CD4-positive, alpha-beta T cell (primary cell): ENCODE measurements around the gene THTPA. TPM values are rescaled to one million over a fixed set of nuclear protein-coding genes. Genes with fewer than 3 reads are reported as not detected.

ENCODE experiments used
- ATAC-seq: fragments of 200-7000 bp; cut with Tn5 transposase; one replicate; pipeline ENCODE4 v1.10.0; 2022; ENCODE audit warnings: mild to moderate bottlenecking; ENCODE audit not compliant: poor library complexity
- CTCF ChIA-PET: fragments of 350-600 bp; sonication (Branson Sonifier 250); formaldehyde crosslinking; loops from one replicate; lab custom pipeline; 2021; ENCODE audit warnings: antibody characterized with exemption, inconsistent platforms; lab: Charles Lee
- POLR2A ChIA-PET: fragments of 350-600 bp; sonication (Branson Sonifier 250); formaldehyde crosslinking; loops from one replicate; lab custom pipeline; 2021; ENCODE audit warnings: antibody characterized with exemption, inconsistent platforms; lab: Charles Lee
- DNase-seq, 14 experiments: peaks; one replicate each; pipeline ENCODE4 v3.0.0-alpha.2; 2013 to 2020; ENCODE audit warnings: mixed read lengths in 2 of 14
- H3K27ac ChIP-seq, 2 donors: one replicate each; pipeline versions ENCODE4 v1.5.1 to v1.7.0; 2013; ENCODE audit warnings: low read length in 2 of 2, low read depth in 1 of 2, mild to moderate bottlenecking in 1 of 2
- H3K27me3 ChIP-seq, 2 experiments: 1 replicate in 1 of 2; 2 replicates in 1 of 2; pipeline versions ENCODE4 v1.6.1 to v1.7.0; 2013; ENCODE audit warnings: low read length in 2 of 2, control low read depth in 1 of 2, mild to moderate bottlenecking in 1 of 2, moderate library complexity in 1 of 2; ENCODE audit not compliant: insufficient read depth in 2 of 2, control insufficient read depth in 1 of 2
- H3K36me3 ChIP-seq: one replicate; pipeline ENCODE4 v1.6.1; 2013; ENCODE audit warnings: low read length, control low read depth; ENCODE audit not compliant: insufficient read depth
- H3K4me1 ChIP-seq: one replicate; pipeline ENCODE4 v1.6.1; 2013; ENCODE audit warnings: low read length, control low read depth; ENCODE audit not compliant: insufficient read depth
- H3K4me3 ChIP-seq: one replicate; pipeline ENCODE4 v1.5.1; 2013; ENCODE audit warnings: mild to moderate bottlenecking, low read length, moderate library complexity
- H3K9me3 ChIP-seq, 2 experiments: 1 replicate in 1 of 2; 2 replicates in 1 of 2; pipeline versions ENCODE4 v1.6.1 to v1.7.0; 2013; ENCODE audit warnings: low read length in 2 of 2, mild to moderate bottlenecking in 2 of 2, control low read depth in 1 of 2, moderate library complexity in 1 of 2; ENCODE audit not compliant: control insufficient read depth in 1 of 2, insufficient read depth in 1 of 2
- H3K27ac Mint-ChIP-seq: one replicate; pipeline ENCODE4 v1.8.0; 2020; ENCODE audit warnings: mixed read lengths
- H3K27me3 Mint-ChIP-seq: one replicate; pipeline ENCODE4 v1.8.0; 2021; ENCODE audit warnings: mixed read lengths
- H3K36me3 Mint-ChIP-seq: one replicate; pipeline ENCODE4 v1.8.0; 2021; ENCODE audit warnings: low read depth, mixed read lengths
- H3K4me1 Mint-ChIP-seq: one replicate; pipeline ENCODE4 v1.8.0; 2021; ENCODE audit warnings: low read depth, mixed read lengths
- H3K4me3 Mint-ChIP-seq: one replicate; pipeline ENCODE4 v1.8.0; 2020; ENCODE audit warnings: mild to moderate bottlenecking, mixed read lengths
- H3K9me3 Mint-ChIP-seq: one replicate; pipeline ENCODE4 v1.8.0; 2020; ENCODE audit warnings: mixed read lengths
- intact Hi-C, 2 experiments: fragments of 100-400 bp; cut with DNase I in 1 of 2; cut with micrococcal nuclease in 1 of 2; formaldehyde crosslinking; loops; one replicate each; pipeline versions ENCODE4 v1.15.1 to v1.9.0; 2023 to 2025; cut with DNase I, micrococcal nuclease
- total RNA-seq, 174 experiments: library from RNA in 2 of 174; stranded (reverse) in 2 of 174; gene quantifications; one replicate each; pipeline ENCODE4 v1.2.3 and lab custom pipeline; 2021 to 2026
- TF ChIP-seq, protein P1 (sequence below): fragments of 200-600 bp; IDR thresholded peaks from one replicate; pipeline ENCODE4 v1.8.0; 2022; ENCODE audit warnings: antibody characterized with exemption, mild to moderate bottlenecking

Gene THTPA
- total RNA-seq, 2 experiments from 2014 or later: 13.0 to 13.4 TPM

DNA sequence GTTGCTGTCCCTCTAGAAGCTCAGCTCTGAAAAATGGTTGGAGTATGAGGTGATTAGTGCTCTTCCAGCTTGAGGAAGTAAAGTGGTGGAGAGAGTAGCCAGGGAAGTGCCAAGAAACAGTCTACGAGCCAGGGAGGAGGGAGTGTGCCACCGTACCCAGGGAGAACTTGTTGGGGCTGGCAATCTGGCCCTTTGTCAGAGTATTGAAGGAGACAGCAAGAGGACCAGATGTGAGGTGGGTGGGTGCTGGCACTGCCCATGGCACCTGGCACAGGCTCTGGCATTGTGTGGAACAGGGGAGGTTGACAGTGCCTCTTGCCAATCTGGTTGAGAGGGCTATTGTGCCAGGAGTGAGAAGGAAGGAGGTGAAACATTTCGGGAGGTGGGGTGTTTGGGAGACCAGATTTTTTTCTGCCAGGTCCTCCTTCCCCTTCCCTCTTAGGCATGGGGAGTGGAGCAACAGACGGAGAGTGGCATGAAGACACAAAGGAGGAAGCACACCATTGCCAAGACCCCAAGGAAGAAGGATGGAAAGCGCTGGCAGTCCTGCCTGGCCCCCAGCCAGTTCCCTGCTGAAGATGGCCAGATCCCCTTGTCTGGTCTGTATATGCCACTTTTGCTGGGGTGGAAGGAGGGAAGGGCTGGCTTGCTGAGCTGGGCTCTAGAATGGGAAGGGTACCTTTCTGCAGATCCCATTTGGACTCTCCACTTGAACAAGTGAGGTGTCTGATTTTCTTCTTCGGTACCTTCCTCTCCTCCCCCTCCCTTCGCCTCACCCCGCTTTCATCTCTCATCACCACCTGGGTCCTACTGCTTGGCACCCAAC, 42.0 kb upstream of the THTPA start:
- Histone ChIP-seq H3K4me3 (no peak overlapping the region), H3K9me3 (no peaks in the 10 kb centered on the region), H3K36me3 (no peaks in the 10 kb centered on the region), H3K4me1 (peaks cover 9% of the 10 kb centered on the region), H3K27me3 (no peaks in the 10 kb centered on the region), H3K27ac (no peak overlapping the region)
- CTCF ChIA-PET: no interaction called here
- intact Hi-C loops: no loop called here
- TF ChIP-seq, protein P1, sequence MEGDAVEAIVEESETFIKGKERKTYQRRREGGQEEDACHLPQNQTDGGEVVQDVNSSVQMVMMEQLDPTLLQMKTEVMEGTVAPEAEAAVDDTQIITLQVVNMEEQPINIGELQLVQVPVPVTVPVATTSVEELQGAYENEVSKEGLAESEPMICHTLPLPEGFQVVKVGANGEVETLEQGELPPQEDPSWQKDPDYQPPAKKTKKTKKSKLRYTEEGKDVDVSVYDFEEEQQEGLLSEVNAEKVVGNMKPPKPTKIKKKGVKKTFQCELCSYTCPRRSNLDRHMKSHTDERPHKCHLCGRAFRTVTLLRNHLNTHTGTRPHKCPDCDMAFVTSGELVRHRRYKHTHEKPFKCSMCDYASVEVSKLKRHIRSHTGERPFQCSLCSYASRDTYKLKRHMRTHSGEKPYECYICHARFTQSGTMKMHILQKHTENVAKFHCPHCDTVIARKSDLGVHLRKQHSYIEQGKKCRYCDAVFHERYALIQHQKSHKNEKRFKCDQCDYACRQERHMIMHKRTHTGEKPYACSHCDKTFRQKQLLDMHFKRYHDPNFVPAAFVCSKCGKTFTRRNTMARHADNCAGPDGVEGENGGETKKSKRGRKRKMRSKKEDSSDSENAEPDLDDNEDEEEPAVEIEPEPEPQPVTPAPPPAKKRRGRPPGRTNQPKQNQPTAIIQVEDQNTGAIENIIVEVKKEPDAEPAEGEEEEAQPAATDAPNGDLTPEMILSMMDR: no peak
- ATAC-seq (no peak), DNase-seq (no peak)
- H3K4me1 Mint-ChIP-seq: peaks cover 21% of the 10 kb centered on the region
- H3K9me3 Mint-ChIP-seq: no peaks in the 10 kb centered on the region
- H3K27ac Mint-ChIP-seq: no peak overlapping the region
- no peaks in the 10 kb centered on the region for H3K27me3 Mint-ChIP-seq
- POLR2A ChIA-PET: no interaction called here
- H3K36me3 Mint-ChIP-seq: no peaks in the 10 kb centered on the region
- no peak overlapping the region for H3K4me3 Mint-ChIP-seq

DNA sequence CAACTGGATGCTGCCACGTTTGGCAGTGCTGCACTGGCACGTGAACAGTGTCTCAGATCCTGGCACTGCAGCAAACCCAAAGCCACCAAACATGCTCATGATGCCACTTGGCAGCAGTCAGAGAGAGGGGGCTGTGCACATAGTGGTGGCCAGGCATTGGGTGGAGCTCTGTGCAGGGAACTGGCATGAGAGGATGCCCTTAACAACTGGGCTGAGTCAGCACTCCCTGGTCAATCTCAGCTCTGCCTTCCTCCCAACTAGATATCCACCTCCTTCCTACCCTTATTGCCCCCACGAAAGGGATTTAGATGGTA, 41.5 kb upstream of the THTPA start:
- DNase-seq: no peak
- no peaks in the 10 kb centered on the region for H3K36me3 ChIP-seq
- H3K27me3 Mint-ChIP-seq: no peaks in the 10 kb centered on the region
- no peaks in the 10 kb centered on the region for H3K9me3 ChIP-seq
- H3K4me3 ChIP-seq: no peak overlapping the region
- H3K9me3 Mint-ChIP-seq: no peaks in the 10 kb centered on the region
- ChIA-PET POLR2A (no interaction called here), CTCF (no interaction called here)
- no peak overlapping the region for H3K27ac Mint-ChIP-seq
- intact Hi-C loops: no loop called here
- H3K36me3 Mint-ChIP-seq: no peaks in the 10 kb centered on the region
- H3K27ac ChIP-seq: no peak overlapping the region
- ATAC-seq: no peak
- peaks cover 9% of the 10 kb centered on the region for H3K4me1 ChIP-seq
- H3K4me3 Mint-ChIP-seq: no peak overlapping the region
- H3K27me3 ChIP-seq: no peaks in the 10 kb centered on the region
- TF ChIP-seq, protein P1: no peak
- H3K4me1 Mint-ChIP-seq: peaks cover 21% of the 10 kb centered on the region

DNA sequence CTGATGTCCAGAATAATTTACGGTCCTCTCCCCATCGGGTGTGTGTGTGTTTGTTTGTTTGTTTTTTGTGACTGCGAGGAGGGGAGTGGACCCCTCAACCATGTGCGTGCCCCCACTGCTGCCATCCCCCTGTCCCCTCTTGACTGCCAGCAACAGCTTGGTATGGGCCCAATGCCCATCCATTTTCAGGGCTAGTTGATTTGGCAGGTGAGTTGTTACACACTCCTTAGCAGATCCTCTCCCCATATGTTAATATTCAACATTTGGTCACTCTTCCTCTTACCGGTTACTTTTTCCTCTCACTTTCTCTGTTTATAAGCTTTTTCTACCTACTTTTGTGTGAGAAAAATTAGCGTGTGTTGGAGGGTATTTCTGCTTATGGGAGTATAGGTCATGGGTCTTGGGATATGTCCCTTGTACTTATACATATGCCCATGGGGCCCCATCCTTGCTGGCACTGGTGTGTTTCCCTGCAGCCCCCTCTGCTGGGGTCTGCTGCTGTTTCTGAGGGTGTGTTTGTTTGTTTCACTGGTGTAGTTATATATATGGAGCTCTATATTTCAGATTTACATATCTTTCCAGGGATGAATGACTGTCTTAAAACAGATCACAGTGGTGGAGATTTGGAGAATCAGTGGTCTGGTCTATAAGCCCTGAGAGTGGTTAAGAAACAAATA, 38.3 kb upstream of the THTPA start:
- no peak overlapping the region for H3K4me3 Mint-ChIP-seq
- H3K36me3 Mint-ChIP-seq: no peaks in the 10 kb centered on the region
- CTCF ChIA-PET: no interaction called here

More for the DNA sequence above, 38.3 kb upstream of the THTPA start:
- Histone ChIP-seq H3K4me1 (no peaks in the 10 kb centered on the region), H3K4me3 (no peak overlapping the region), H3K27me3 (no peaks in the 10 kb centered on the region), H3K9me3 (no peaks in the 10 kb centered on the region), H3K36me3 (no peaks in the 10 kb centered on the region), H3K27ac (no peak overlapping the region)
- Mint-ChIP-seq H3K9me3 (no peaks in the 10 kb centered on the region), H3K27ac (no peak overlapping the region), H3K27me3 (no peaks in the 10 kb centered on the region), H3K4me1 (peaks cover 8% of the 10 kb centered on the region)
- TF ChIP-seq, protein P1: no peak
- POLR2A ChIA-PET: no interaction called here
- intact Hi-C loops: no loop called here
- ATAC-seq (no peak), DNase-seq (no peak)
